Smooth muscle cell (in vitro differentiated cells): Measurements from ENCODE around the gene GAB2. TPM values are rescaled to one million over a fixed set of nuclear protein-coding genes. Genes with fewer than 3 reads are reported as not detected.

Experiments
- DNase-seq: peaks from one replicate; lab custom pipeline; 2025; ENCODE audit not compliant: unreplicated experiment; lab: John Stamatoyannopoulos, UW
- H2AFZ ChIP-seq: fragments of 200-600 bp; sonication (generic); 2 replicates; pipeline ENCODE4 v1.6.0; 2016; ENCODE audit warnings: antibody characterized with exemption, low read depth, mild to moderate bottlenecking
- H3F3A ChIP-seq: fragments of 200-600 bp; sonication (generic); 2 replicates; pipeline ENCODE4 v1.6.0; 2017; ENCODE audit warnings: antibody characterized with exemption, low read depth
- H3K27ac ChIP-seq: fragments of 200-600 bp; sonication (generic); 2 replicates; pipeline ENCODE4 v1.5.1; 2016; ENCODE audit warnings: low read depth, mild to moderate bottlenecking
- H3K27me3 ChIP-seq: fragments of 200-600 bp; sonication (generic); 2 replicates; pipeline ENCODE4 v1.6.1; 2016; ENCODE audit warnings: low read depth, mild to moderate bottlenecking
- H3K36me3 ChIP-seq: fragments of 200-600 bp; sonication (generic); 2 replicates; pipeline ENCODE4 v1.5.1; 2016; ENCODE audit warnings: low read depth
- H3K4me1 ChIP-seq: fragments of 200-600 bp; sonication (generic); 2 replicates; pipeline ENCODE4 v1.5.1; 2016; ENCODE audit warnings: low read depth
- H3K4me2 ChIP-seq: fragments of 200-600 bp; sonication (generic); 2 replicates; pipeline ENCODE4 v1.6.0; 2016; ENCODE audit warnings: mild to moderate bottlenecking
- H3K4me3 ChIP-seq: fragments of 200-600 bp; sonication (generic); 2 replicates; pipeline ENCODE4 v1.5.1; 2016; ENCODE audit warnings: mild to moderate bottlenecking
- H3K79me2 ChIP-seq: fragments of 200-600 bp; sonication (generic); 2 replicates; pipeline ENCODE4 v1.6.0; 2016; ENCODE audit warnings: low read depth, mild to moderate bottlenecking
- H3K9ac ChIP-seq: fragments of 200-600 bp; sonication (generic); 2 replicates; pipeline ENCODE4 v1.6.0; 2016; ENCODE audit warnings: low read depth
- H3K9me3 ChIP-seq: fragments of 200-600 bp; sonication (generic); replicated peaks from 2 replicates; pipeline ENCODE4 v1.5.1; 2016; ENCODE audit warnings: low read depth
- H4K20me1 ChIP-seq: fragments of 200-600 bp; sonication (generic); 2 replicates; pipeline ENCODE4 v1.6.0; 2016; ENCODE audit warnings: low read depth
- WGBS: methylation state at CpG from one replicate; pipeline ENCODE4 v1.1.7; 2016; ENCODE audit warnings: low lambda C conversion rate; 5-methylcytosine and 5-hydroxymethylcytosine counted together
- polyA plus RNA-seq: library from polyadenylated mRNA; unstranded; fragments of >200 nt; fragmentation: Nextera tagmentation; extraction: Ambion mirVana; gene quantifications from 2 replicates; pipeline ENCODE4 v1.2.1, GENCODE V29; 2016
- total RNA-seq: library from RNA; depleted of rRNA; stranded (reverse); fragments of >200 nt; gene quantifications from 2 replicates; pipeline ENCODE4 v1.2.3, GENCODE V29; 2014
- TF ChIP-seq, protein P1 (sequence below): fragments of 200-600 bp; sonication (generic); IDR thresholded peaks from 2 replicates; pipeline ENCODE4 v1.5.1; 2017; ENCODE audit warnings: borderline replicate concordance, mild to moderate bottlenecking, antibody characterized with exemption; ENCODE audit not compliant: insufficient read depth, poor library complexity, severe bottlenecking

The GAB2 gene
- total and polyA plus RNA-seq, 2 experiments from 2014 or later = 4.2 to 9.7 TPM

DNA sequence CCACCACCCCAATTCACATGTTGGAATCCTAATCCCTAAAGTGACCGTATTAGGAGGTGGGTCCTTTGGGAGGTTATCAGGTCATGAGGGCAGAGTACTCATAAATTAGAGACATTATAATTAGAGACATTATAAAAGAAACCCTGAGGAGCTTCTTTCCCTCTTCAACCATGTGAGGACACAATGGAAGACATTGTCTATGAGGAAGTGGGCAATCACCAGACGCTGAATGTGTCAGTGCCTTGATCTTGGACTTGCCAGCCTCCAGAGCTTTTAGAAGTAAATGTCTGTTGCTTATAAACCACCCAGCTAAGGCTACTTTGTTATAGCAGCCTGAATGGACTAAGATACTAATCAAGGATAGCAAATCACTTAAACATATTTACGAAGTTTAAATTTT lies 14.8 kb downstream of the GAB2 start:
- WGBS = 92% methylated on average over 3 of the region's 3 CpGs
- no peak overlapping the region for H3K4me3 ChIP-seq
- TF ChIP-seq, protein P1, sequence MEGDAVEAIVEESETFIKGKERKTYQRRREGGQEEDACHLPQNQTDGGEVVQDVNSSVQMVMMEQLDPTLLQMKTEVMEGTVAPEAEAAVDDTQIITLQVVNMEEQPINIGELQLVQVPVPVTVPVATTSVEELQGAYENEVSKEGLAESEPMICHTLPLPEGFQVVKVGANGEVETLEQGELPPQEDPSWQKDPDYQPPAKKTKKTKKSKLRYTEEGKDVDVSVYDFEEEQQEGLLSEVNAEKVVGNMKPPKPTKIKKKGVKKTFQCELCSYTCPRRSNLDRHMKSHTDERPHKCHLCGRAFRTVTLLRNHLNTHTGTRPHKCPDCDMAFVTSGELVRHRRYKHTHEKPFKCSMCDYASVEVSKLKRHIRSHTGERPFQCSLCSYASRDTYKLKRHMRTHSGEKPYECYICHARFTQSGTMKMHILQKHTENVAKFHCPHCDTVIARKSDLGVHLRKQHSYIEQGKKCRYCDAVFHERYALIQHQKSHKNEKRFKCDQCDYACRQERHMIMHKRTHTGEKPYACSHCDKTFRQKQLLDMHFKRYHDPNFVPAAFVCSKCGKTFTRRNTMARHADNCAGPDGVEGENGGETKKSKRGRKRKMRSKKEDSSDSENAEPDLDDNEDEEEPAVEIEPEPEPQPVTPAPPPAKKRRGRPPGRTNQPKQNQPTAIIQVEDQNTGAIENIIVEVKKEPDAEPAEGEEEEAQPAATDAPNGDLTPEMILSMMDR = no peak

GRCh38 chr11:78400702-78401101 lies 16.9 kb downstream of the GAB2 start:
- Histone ChIP-seq H4K20me1 (peaks cover 8% of the 10 kb centered on the region), H3K27ac (no peak overlapping the region), H3K9ac (no peak overlapping the region), H3F3A (no peaks in the 10 kb centered on the region), H2AFZ (no peak overlapping the region), H3K27me3 (no peaks in the 10 kb centered on the region), H3K4me3 (no peak overlapping the region), H3K4me1 (peaks cover 22% of the 10 kb centered on the region), H3K79me2 (peaks cover 98% of the 10 kb centered on the region), H3K9me3 (no peaks in the 10 kb centered on the region), H3K4me2 (no peak overlapping the region), H3K36me3 (no peaks in the 10 kb centered on the region)
- WGBS = 54% methylated on average over 3 of the region's 3 CpGs
- TF ChIP-seq, protein P1 = no peak
- no peak for DNase-seq

More for the DNA sequence above, 14.8 kb downstream of the GAB2 start:
- no peak overlapping the region for H3K4me2 ChIP-seq
- H4K20me1 ChIP-seq = peaks cover 8% of the 10 kb centered on the region
- H3K79me2 ChIP-seq = peaks cover 98% of the 10 kb centered on the region
- H2AFZ ChIP-seq = no peak overlapping the region
- H3K36me3 ChIP-seq = no peaks in the 10 kb centered on the region
- no peak overlapping the region for H3K9ac ChIP-seq
- H3K27me3 ChIP-seq = no peaks in the 10 kb centered on the region
- no peak for DNase-seq
- peaks cover 22% of the 10 kb centered on the region for H3K4me1 ChIP-seq
- no peaks in the 10 kb centered on the region for H3K9me3 ChIP-seq
- H3K27ac ChIP-seq = no peak overlapping the region
- H3F3A ChIP-seq = no peaks in the 10 kb centered on the region

GRCh38 chr11:78400116-78400515 lies 17.5 kb downstream of the GAB2 start:
- Histone ChIP-seq H4K20me1 (peaks cover 8% of the 10 kb centered on the region), H3K9me3 (no peaks in the 10 kb centered on the region), H3K4me2 (no peak overlapping the region), H3K27ac (no peak overlapping the region), H3K4me1 (peaks cover 22% of the 10 kb centered on the region), H3K9ac (no peak overlapping the region), H3K79me2 (peaks cover 98% of the 10 kb centered on the region), H3F3A (no peaks in the 10 kb centered on the region), H3K27me3 (no peaks in the 10 kb centered on the region), H3K36me3 (no peaks in the 10 kb centered on the region), H3K4me3 (no peak overlapping the region), H2AFZ (no peak overlapping the region)
- TF ChIP-seq, protein P1 = no peak
- no peak for DNase-seq
- 66% methylated on average over 1 of the region's 1 CpG for WGBS

DNA sequence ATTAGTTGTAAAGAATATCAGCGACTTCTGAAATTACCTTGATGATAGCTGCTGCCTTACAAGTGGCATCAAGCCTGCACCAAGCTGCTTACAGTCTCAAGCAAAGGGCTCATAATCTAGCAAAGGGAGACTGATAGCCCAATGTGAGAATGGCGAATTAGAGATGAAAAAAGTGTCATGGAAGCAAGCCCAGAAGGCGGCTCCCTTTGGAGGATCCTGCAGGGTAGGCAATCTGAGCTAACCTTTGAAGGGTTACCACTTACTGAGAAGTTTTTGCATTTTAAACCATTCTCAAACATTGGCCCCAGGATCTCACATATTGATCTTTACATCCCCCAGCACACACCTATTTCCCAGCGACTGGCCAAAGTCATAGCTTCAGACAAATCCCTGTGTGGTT lies 18.5 kb downstream of the GAB2 start:
- H3K27me3 ChIP-seq = no peaks in the 10 kb centered on the region
- H3K9me3 ChIP-seq = no peaks in the 10 kb centered on the region
- H3K27ac ChIP-seq = no peak overlapping the region
- no peak overlapping the region for H3K4me3 ChIP-seq
- H3K79me2 ChIP-seq = peaks cover 98% of the 10 kb centered on the region
- DNase-seq = no peak
- 73% methylated on average over 4 of the region's 4 CpGs for WGBS
- no peaks in the 10 kb centered on the region for H3F3A ChIP-seq
- H3K4me1 ChIP-seq = peaks cover 22% of the 10 kb centered on the region
- no peak overlapping the region for H3K9ac ChIP-seq
- H2AFZ ChIP-seq = no peak overlapping the region
- H4K20me1 ChIP-seq = peaks cover 8% of the 10 kb centered on the region
- H3K36me3 ChIP-seq = no peaks in the 10 kb centered on the region
- TF ChIP-seq, protein P1 = no peak
- H3K4me2 ChIP-seq = no peak overlapping the region
